H1 (cell line): ENCODE measurements around the gene JAG2.

Experiments used
- MAFK ChIP-seq: IDR thresholded peaks from 2 replicates; pipeline ENCODE4 v1.6.1; 2012; ENCODE audit warnings: low read depth, mild to moderate bottlenecking, improper control_type of control experiment, low read length
- SIN3A ChIP-seq, 2 experiments: IDR thresholded peaks in 1 of 2; conservative IDR thresholded peaks in 1 of 2; 2 replicates each; pipeline ENCODE4 v1.6.1; 2011 to 2012; ENCODE audit warnings: low read length in 2 of 2, improper control_type of control experiment in 1 of 2, low read depth in 1 of 2, mild to moderate bottlenecking in 1 of 2
- TAF1 ChIP-seq: IDR thresholded peaks from 2 replicates; pipeline ENCODE4 v1.6.1; 2011; ENCODE audit warnings: mild to moderate bottlenecking, low read depth, low read length
- TF ChIP-seq, protein P1 (sequence below), 3 experiments: IDR thresholded peaks; 1 replicate in 2 of 3; 2 replicates in 1 of 3; pipeline versions ENCODE4 v1.5.1 to v1.6.1; 2011; ENCODE audit warnings: low read length in 3 of 3, mild to moderate bottlenecking in 3 of 3, inconsistent platforms in 2 of 3, low read depth in 1 of 3, moderate library complexity in 1 of 3; ENCODE audit not compliant: insufficient read depth in 1 of 3; ENCODE audit errors: control extremely low read depth in 1 of 3

DNA sequence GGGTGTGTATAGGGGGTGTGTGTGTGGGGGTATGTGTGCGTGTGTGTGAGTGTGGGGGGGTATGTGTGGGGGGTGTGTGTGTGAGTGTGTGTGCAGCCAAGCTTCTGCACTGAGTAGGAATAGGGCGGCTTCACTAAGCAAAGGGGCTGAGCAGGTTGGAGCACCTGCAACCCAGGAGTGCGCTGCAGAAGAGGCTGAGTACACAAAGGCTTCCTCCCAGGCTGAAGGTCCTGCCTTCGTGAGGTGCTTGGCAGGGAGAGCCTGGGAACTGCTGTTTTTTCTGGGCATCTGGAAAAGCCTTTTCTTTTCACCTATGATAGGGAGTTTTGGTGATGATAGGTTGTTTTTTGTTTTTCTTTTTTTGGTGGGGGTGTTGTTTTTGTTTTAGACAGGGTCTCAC, 18.5 kb upstream of the JAG2 start:
- TF ChIP-seq MAFK (no peak), TAF1 (no peak), SIN3A (conservative IDR thresholded peaks at IDR 0.05 in 1 of 2, IDR thresholded peaks at IDR 0.05 in 1 of 2; ENCODE audit: low read depth in 1 of 2, low read length in 2 of 2) (no peak)
- TF ChIP-seq, protein P1, sequence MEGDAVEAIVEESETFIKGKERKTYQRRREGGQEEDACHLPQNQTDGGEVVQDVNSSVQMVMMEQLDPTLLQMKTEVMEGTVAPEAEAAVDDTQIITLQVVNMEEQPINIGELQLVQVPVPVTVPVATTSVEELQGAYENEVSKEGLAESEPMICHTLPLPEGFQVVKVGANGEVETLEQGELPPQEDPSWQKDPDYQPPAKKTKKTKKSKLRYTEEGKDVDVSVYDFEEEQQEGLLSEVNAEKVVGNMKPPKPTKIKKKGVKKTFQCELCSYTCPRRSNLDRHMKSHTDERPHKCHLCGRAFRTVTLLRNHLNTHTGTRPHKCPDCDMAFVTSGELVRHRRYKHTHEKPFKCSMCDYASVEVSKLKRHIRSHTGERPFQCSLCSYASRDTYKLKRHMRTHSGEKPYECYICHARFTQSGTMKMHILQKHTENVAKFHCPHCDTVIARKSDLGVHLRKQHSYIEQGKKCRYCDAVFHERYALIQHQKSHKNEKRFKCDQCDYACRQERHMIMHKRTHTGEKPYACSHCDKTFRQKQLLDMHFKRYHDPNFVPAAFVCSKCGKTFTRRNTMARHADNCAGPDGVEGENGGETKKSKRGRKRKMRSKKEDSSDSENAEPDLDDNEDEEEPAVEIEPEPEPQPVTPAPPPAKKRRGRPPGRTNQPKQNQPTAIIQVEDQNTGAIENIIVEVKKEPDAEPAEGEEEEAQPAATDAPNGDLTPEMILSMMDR (IDR thresholded peaks at IDR 0.05; ENCODE audit: control extremely low read depth in 1 of 3, insufficient read depth in 1 of 3, low read depth in 1 of 3, low read length in 3 of 3) = no peak
